ENCODE data around the gene EHD2.
"Not testable (repeated sequence)": the region's sequence is repeated elsewhere in the genome, so short reads cannot be mapped to it uniquely, and the experiment has no call there.

Gene EHD2

DNA sequence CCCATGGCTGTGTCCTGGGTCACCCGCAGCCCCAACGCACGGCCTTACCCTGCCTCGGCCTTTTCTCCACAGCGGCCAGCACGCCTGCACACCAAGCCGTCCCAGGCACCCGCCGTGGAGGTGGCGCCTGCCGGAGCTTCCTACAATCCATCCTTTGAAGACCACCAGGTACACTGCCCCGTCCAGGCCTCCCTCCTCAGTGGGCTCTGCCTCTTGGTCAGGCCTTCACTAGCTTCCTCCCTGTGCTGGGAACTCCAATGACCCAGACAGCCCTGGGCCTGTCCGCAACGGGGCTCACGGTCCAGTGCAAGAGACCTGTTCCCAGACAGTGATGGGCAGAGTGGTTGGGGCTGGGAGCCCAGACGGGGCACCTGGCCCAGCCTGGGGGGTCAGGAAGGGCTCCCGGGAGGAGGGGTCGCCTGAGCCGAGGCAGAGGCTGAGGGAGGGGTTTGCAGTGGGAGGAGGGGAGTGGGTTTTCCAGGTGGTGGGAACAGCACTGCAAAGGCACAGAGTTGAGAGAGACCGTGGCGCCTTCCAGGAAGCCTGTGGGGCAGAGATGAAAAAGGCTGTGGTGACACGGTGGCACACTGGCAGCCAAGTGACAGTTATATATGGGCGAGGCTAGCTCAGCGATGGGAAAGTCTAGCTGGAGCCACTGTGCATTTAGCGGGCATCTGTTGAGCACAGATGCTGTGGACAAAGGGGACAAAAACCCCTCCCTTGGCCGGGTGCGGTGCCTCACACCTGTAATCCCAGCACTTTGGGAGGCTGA, 39.4 kb downstream of the EHD2 start:
- DNase-seq = no peak

GRCh38 chr19:47754206-47755064, 41.2 kb downstream of the EHD2 start:
- DNase-seq = no peak

DNA sequence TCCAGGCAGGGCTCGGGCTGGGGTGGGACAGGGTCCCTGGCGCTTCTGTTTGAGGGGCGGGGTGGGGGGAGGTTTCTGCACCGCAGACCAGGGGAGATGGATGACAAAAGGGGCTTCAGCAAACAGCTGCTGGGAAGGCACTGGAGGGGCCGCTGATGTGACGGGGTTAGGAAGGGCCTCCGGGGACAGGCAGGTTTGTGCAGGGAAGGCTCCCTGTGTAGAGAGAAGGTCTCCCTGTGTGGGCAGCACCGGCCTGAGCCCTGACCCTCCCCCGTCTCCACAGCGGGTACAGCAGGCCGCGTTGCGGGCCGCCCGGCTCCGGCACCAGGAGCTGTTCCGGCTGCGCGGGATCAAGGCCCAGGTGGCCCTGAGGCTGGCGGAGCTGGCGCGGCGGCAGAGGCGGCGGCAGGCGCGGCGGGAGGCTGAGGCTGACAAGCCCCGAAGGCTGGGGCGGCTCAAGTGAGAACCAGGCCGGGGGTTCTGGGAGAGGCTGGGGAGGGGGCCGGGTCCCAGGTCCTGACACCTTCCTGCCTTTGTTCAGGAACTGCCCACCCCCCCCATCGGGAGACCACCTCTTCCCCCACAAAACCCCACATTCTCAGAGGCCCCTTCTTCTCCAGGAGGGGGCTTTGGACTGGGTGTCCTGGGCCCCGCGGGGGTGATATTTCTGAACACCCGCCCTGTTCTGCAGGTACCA, 42.0 kb downstream of the EHD2 start:
- no peak for DNase-seq

GRCh38 chr19:47755762-47756626, 42.8 kb downstream of the EHD2 start:
- no peak for DNase-seq

DNA sequence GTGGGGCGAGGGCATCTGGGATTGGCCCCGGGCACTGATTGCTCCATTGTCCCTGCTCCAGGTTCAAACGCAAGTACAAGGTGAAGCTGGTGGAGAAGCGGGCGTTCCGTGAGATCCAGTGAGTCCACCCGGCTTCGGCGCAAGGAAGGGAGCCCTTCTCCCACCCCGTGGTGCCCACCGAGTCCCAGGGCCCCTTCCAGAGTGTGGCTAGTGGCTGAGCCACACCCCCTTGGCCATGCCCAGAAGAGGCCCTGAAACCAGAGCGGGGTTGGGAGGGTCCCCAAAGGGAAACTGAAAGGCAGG, 43.4 kb downstream of the EHD2 start:
- no peak for DNase-seq

DNA sequence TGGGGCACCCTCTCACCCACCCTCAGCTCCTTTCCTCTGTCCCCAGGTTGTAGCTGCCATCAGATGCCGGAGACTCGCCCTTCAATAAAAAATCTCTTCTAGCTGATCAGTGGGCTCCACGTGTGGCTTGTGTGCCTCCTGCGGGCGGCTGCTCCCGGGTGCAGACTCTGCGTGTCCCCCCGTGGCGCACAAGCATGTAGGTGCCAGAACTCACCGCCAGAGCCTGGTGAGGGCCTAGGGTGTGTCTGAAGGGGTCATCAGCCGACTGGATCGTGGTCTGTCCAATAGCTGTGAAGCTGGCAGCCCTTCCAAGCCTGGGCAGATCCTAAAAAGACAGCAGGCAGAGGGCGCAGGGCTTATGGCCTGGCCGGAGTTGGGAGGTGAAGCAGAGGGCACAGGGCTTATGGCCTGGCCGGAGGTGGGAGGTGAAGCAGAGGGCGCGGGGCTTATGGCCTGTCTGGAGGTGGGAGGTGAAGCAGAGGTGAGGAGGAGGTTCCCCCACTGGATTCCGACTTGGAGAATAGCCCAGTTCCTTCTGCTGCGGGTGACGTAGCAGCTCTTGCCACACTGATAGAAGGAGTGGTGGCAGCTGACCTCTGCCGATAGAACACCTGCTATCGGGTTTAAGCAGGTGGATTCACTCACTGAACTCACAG, 43.9 kb downstream of the EHD2 start:
- DNase-seq = no peak

GRCh38 chr19:47757617-47758442, 44.6 kb downstream of the EHD2 start:
- DNase-seq = no peak

- no peak for DNase-seq
Observed at GRCh38 chr19:47758443-47758804, 45.2 kb downstream of the EHD2 start.

DNA sequence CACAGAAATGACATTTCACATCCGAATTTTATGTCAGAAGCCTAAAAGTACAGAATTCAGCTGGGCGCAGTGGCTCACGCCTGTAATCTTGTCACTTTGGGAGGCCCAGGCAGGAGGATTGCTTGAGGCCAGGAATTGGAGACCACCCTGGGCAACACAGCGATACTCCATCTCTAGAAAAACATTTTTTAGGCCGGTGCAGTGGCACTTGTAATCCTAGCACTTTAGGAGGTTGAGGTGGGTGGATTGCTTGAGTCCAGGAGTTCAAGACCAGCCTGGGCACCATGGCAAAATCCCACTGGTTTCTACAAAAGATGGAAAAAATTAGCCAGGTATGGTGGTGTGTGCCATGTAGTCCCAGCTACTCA, 47.4 kb downstream of the EHD2 start:
- no peak for DNase-seq

GRCh38 chr19:47761566-47761965, 48.3 kb downstream of the EHD2 start:
- DNase-seq = no peak

- DNase-seq = no peak
Observed at GRCh38 chr19:47762151-47762550, 48.9 kb downstream of the EHD2 start.

DNA sequence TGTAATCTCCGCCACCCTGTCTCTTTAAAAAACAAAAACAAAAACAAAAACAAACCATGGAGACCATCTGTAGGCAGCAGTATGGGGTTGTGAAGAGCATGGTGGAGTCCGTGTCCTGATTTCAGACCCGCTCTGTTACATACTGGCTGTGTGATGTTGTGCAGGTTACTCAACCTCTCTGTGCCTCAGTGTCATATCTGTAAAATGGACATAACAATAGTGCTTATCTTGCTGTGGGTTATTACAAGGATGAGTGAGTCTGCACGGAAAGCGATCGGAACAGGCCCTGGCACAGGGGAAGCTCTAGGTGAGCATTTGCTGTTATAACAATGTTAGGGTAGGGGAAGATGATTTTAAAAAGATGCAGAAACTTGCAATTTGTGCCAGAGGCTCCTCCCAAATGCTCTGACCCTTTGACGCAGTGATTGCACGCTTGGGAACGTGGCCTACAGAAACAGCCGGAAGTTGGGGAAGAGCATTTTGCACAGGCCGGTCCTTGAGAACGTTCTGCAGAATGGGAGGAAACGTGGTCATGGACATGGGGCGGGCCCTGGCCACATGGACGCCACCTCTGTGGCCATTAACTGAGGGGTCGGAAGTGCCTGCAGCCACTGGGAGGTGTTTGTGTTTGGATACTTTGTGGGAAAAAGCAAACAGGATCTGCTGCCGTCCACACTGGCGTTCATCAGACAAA, 49.5 kb downstream of the EHD2 start:
- no peak for DNase-seq

DNA sequence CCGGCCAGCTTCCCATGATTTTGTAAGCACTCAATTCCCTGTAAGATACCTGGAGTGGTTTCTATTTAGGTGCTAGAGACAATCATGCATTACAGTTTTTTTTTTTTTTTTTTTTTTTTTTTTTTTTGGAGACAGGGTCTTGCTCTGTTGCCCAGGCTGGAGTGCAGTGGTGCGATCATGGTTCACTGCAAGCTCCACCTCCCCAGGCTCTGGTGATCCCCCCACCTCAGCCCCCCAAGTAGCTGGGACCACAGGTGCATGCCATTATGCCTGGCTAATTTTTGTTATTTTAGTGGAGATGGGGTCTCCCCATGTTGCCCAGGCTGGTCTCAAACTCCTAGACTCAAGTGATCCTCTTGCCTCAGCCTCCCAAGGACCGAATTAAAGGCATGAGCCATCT, 51.5 kb downstream of the EHD2 start:
- DNase-seq = not testable (repeated sequence)

DNA sequence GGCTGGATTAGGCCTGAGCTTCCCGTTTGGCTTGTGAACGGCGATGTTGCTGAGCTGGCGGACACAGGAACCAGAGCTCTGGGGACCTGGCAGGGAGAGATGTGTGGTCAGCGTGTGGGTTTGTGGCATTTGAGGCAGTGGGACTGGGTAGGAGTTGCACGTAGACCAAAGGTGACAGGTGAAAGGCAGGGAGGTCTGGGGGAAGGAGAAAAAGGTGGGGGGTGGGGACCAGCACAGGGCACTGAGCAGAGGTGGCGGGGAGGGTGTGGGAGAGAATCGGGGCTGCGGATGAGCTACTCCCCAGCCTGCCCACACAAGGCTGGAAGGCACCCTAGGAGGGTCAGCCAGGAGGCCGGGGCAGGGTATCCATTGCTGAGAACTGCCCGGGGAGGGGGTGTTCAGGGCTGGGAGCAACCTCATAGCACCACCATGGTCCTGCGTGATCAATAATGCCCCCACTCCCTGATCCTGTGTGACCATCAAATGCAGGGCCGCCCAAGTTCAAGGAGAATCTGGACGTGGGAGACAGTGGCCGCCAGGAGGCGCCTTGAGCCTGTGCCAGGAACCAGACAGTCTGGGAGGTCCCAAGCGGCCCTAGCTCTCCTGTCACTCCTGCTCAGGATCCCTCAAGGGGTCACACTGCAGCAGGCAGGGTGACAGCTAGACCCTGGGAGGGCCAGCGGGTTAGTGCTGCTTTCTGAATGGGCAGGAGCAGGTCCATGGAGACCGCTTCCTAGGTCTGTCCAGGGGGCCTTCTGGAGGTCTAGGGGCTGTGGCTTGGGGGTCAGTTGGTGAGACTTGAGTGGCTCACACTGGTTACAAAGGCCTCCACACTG, 52.5 kb downstream of the EHD2 start:
- DNase-seq = peak; percentile 77

DNA sequence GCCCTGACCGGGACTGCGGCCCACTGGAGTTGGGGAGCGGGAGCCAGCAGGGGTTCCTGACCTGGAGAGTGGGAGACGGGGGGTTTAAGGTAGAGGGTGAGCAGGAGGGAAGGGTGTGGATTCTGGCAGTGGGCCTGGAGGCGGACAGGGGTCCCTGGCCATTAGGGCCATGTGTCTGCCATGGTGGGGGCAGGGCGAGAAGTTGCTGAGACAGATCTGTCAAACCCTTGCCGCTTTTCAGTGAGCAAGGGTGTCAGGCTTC, 53.1 kb downstream of the EHD2 start:
- DNase-seq = no peak

DNA sequence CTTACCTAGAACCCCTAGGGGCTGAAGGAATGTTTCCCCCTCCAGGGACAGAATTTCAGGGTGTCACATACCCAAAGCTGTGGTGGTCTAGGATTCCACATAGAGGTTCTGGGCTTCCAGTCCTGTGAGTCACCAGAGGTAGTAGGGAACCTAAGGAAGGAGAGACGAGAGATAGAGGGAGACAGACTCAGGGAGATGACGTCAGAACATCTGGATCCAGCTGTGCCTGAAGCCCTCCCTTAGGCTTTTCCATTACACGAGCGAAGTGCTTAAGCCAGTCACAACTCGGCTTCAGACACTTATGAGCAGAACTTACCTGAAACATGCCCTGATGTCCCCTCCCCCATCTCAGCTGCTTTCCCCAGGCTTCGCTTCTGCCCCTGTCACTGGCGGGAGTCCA, 53.4 kb downstream of the EHD2 start:
- DNase-seq = no peak

DNA sequence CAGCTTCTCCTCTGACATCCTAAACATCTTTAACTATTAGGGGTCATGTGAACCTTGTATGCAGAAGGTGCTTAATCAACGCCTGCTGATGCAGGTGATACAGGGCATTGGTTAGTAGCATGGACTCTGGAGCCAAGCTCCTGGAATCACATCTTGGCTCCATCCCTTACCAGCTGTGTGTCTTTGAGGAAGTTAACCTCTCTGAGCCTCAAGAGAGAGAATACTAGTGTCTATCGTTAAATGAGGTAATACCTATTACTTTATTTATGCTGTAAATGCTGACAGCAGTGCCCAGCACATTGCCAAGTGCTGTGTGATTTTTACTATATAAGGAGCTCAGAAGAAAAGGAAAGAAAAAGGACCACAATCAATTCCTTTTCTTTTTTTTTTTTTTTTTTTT, 54.1 kb downstream of the EHD2 start:
- no peak for DNase-seq

GRCh38 chr19:47768604-47769003, 55.4 kb downstream of the EHD2 start:
- no peak for DNase-seq

- no peak for DNase-seq
Observed at GRCh38 chr19:47769534-47769933, 56.3 kb downstream of the EHD2 start.

GRCh38 chr19:47771291-47771690, 58.1 kb downstream of the EHD2 start:
- DNase-seq = not testable (repeated sequence)

All from OCI-M1 (cell line).